ENCODE data around the gene NEK11.

NEK11 gene

DNA sequence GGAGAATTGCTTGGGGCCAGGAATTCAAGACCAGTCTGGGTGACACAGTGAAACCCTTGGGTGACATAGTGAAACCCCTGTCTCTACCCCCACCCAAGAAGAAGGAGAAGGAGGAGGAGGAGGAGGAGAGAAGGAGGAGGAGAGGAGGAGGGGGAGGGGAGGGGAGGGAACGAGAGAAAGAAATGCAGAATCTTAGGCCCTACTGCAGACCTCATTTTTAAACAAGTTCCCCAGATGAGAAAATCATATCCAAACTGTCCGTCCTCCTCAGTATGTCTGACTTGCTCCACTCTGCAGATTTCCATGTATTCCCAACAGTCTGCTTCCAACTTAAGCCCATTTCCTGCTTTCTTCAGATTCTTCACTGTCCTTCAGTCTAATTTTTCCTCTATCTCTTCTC lies 291.0 kb downstream of the NEK11 start:
- TF ChIP-seq CTCF (conservative IDR thresholded peaks at IDR 0.05; ENCODE audit: low read length) (no peak), EZH2phosphoT487 (IDR thresholded peaks at IDR 0.05; ENCODE audit: borderline replicate concordance) (no peak)
- H3K9me3 ChIP-seq (ENCODE audit: insufficient read depth, low read depth, low read length) = no peaks in the 10 kb centered on the region

GRCh38 chr3:131323014-131323413 lies 296.3 kb downstream of the NEK11 start:
- no peak overlapping the region for H3K9ac ChIP-seq (ENCODE audit: low read depth, low read length, poor library complexity, severe bottlenecking)
- no peaks in the 10 kb centered on the region for H3K9me2 ChIP-seq (replicated peaks; ENCODE audit: low read depth, low read length)
- no peaks in the 10 kb centered on the region for H3K4me1 ChIP-seq (ENCODE audit: insufficient read depth, low read length, poor library complexity, severe bottlenecking)
- no peak overlapping the region for H3K4me3 ChIP-seq (ENCODE audit: low read length, poor library complexity, severe bottlenecking)
- no peaks in the 10 kb centered on the region for H4K20me1 ChIP-seq (ENCODE audit: insufficient read depth, low read length, poor library complexity, severe bottlenecking)
- no peak for TF ChIP-seq EZH2phosphoT487 (IDR thresholded peaks at IDR 0.05; ENCODE audit: borderline replicate concordance)
- TF ChIP-seq CTCF (conservative IDR thresholded peaks at IDR 0.05; ENCODE audit: low read length) = no peak
- no peaks in the 10 kb centered on the region for H3K9me3 ChIP-seq (ENCODE audit: insufficient read depth, low read depth, low read length)
- H3F3A ChIP-seq (ENCODE audit: low read depth) = no peaks in the 10 kb centered on the region
- no peak overlapping the region for H2AFZ ChIP-seq (ENCODE audit: low read length)
- H3K36me3 ChIP-seq (ENCODE audit: insufficient read depth, low read length) = no peaks in the 10 kb centered on the region
- no peak overlapping the region for H3K4me2 ChIP-seq (ENCODE audit: low read depth, low read length, poor library complexity, severe bottlenecking)
- no peaks in the 10 kb centered on the region for H3K79me2 ChIP-seq (ENCODE audit: insufficient read depth, low read length)
- no peaks in the 10 kb centered on the region for H3K27me3 ChIP-seq (ENCODE audit: insufficient read depth, low read length, poor library complexity, severe bottlenecking)

More for the DNA sequence above, 291.0 kb downstream of the NEK11 start:
- Histone ChIP-seq H3K4me2 (ENCODE audit: low read depth, low read length, poor library complexity, severe bottlenecking) (no peak overlapping the region), H3F3A (ENCODE audit: low read depth) (no peaks in the 10 kb centered on the region), H4K20me1 (ENCODE audit: insufficient read depth, low read length, poor library complexity, severe bottlenecking) (no peaks in the 10 kb centered on the region), H2AFZ (ENCODE audit: low read length) (no peak overlapping the region), H3K9ac (ENCODE audit: low read depth, low read length, poor library complexity, severe bottlenecking) (no peak overlapping the region), H3K4me3 (ENCODE audit: low read length, poor library complexity, severe bottlenecking) (no peak overlapping the region), H3K36me3 (ENCODE audit: insufficient read depth, low read length) (no peaks in the 10 kb centered on the region), H3K27me3 (ENCODE audit: insufficient read depth, low read length, poor library complexity, severe bottlenecking) (no peaks in the 10 kb centered on the region), H3K9me2 (replicated peaks; ENCODE audit: low read depth, low read length) (no peaks in the 10 kb centered on the region), H3K4me1 (ENCODE audit: insufficient read depth, low read length, poor library complexity, severe bottlenecking) (no peaks in the 10 kb centered on the region), H3K79me2 (ENCODE audit: insufficient read depth, low read length) (no peaks in the 10 kb centered on the region)

DNA sequence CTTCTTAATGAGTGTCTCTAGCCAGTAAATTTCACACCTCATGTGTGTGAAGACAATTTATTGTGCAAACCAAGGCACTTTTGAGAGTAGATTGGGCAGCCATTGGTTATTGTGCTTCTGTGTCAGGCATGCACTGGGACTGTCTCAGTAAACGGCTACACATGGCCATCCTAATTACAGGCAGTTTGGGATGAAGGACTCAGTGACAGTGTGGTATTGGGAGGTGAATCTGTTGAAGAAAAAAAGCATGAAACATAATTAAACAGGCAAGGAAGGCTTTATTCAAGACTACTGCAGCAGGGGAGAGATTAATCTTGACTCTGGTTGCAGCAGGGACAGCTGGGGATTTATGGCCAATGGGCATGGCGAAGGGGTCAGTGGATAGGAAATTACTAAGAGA lies 297.1 kb downstream of the NEK11 start:
- no peaks in the 10 kb centered on the region for H3K36me3 ChIP-seq (ENCODE audit: insufficient read depth, low read length)
- H3F3A ChIP-seq (ENCODE audit: low read depth) = no peaks in the 10 kb centered on the region
- no peaks in the 10 kb centered on the region for H3K9me2 ChIP-seq (replicated peaks; ENCODE audit: low read depth, low read length)
- no peaks in the 10 kb centered on the region for H3K9me3 ChIP-seq (ENCODE audit: insufficient read depth, low read depth, low read length)
- H3K4me1 ChIP-seq (ENCODE audit: insufficient read depth, low read length, poor library complexity, severe bottlenecking) = no peaks in the 10 kb centered on the region
- H3K4me2 ChIP-seq (ENCODE audit: low read depth, low read length, poor library complexity, severe bottlenecking) = no peak overlapping the region
- no peaks in the 10 kb centered on the region for H3K27me3 ChIP-seq (ENCODE audit: insufficient read depth, low read length, poor library complexity, severe bottlenecking)
- H3K79me2 ChIP-seq (ENCODE audit: insufficient read depth, low read length) = no peaks in the 10 kb centered on the region
- no peaks in the 10 kb centered on the region for H4K20me1 ChIP-seq (ENCODE audit: insufficient read depth, low read length, poor library complexity, severe bottlenecking)
- H2AFZ ChIP-seq (ENCODE audit: low read length) = no peak overlapping the region
- TF ChIP-seq CTCF (conservative IDR thresholded peaks at IDR 0.05; ENCODE audit: low read length) (no peak), EZH2phosphoT487 (IDR thresholded peaks at IDR 0.05; ENCODE audit: borderline replicate concordance) (no peak)
- no peak overlapping the region for H3K4me3 ChIP-seq (ENCODE audit: low read length, poor library complexity, severe bottlenecking)
- H3K9ac ChIP-seq (ENCODE audit: low read depth, low read length, poor library complexity, severe bottlenecking) = no peak overlapping the region

All from Loucy (cell line).